NB4 (cell line): Measurements from ENCODE around the gene FOXF1.
A peak's percentile ranks its signal among the peaks of the same experiment; 100 is the strongest.

Experiments used
- DNase-seq: peaks from one replicate; pipeline ENCODE4 v3.0.0; 2010; ENCODE audit warnings: low read depth
- H3K4me3 ChIP-seq: one replicate; pipeline ENCODE4 v1.5.1; 2011; ENCODE audit warnings: mild to moderate bottlenecking, low read depth, low read length, moderate library complexity
- CTCF ChIP-seq: IDR thresholded peaks from one replicate; pipeline ENCODE4 v1.5.1; 2012; ENCODE audit warnings: low read depth, low read length
- MAX ChIP-seq: IDR thresholded peaks from 2 replicates; pipeline ENCODE4 v1.6.1; 2011; ENCODE audit warnings: low read depth, low read length
- MYC ChIP-seq: IDR thresholded peaks from 2 replicates; pipeline ENCODE4 v1.6.1; 2011; ENCODE audit warnings: low read depth, low read length
- POLR2A ChIP-seq: IDR thresholded peaks from 2 replicates; pipeline ENCODE4 v1.6.1; 2011; ENCODE audit warnings: mild to moderate bottlenecking; ENCODE audit not compliant: insufficient read length; ENCODE audit errors: extremely low read depth

The FOXF1 gene

GRCh38 chr16:86508947-86509758, 1.2 kb upstream of the FOXF1 start:
- DNase-seq: peak; percentile 43
- no peak for TF ChIP-seq MYC
- no peak for TF ChIP-seq CTCF
- TF ChIP-seq POLR2A: no peak
- TF ChIP-seq MAX: no peak
- H3K4me3 ChIP-seq: no peak overlapping the region

GRCh38 chr16:86509759-86510464, 415 bp upstream of the FOXF1 start:
- TF ChIP-seq MAX: no peak
- no peak for TF ChIP-seq CTCF
- TF ChIP-seq MYC: no peak
- TF ChIP-seq POLR2A: no peak
- peak; percentile 55 for DNase-seq

GRCh38 chr16:86511317-86512161, 1.2 kb downstream of the FOXF1 start:
- TF ChIP-seq POLR2A (no peak), MYC (no peak), CTCF (no peak), MAX (no peak)
- DNase-seq: no peak
- H3K4me3 ChIP-seq: no peak overlapping the region

More at GRCh38 chr16:86509759-86510464, 415 bp upstream of the FOXF1 start:
- no peak overlapping the region for H3K4me3 ChIP-seq

GRCh38 chr16:86512301-86512859, 2.1 kb downstream of the FOXF1 start:
- DNase-seq: no peak
- TF ChIP-seq MAX: no peak
- no peak for TF ChIP-seq MYC
- no peak for TF ChIP-seq CTCF
- TF ChIP-seq POLR2A: no peak
- H3K4me3 ChIP-seq: no peak overlapping the region

DNA sequence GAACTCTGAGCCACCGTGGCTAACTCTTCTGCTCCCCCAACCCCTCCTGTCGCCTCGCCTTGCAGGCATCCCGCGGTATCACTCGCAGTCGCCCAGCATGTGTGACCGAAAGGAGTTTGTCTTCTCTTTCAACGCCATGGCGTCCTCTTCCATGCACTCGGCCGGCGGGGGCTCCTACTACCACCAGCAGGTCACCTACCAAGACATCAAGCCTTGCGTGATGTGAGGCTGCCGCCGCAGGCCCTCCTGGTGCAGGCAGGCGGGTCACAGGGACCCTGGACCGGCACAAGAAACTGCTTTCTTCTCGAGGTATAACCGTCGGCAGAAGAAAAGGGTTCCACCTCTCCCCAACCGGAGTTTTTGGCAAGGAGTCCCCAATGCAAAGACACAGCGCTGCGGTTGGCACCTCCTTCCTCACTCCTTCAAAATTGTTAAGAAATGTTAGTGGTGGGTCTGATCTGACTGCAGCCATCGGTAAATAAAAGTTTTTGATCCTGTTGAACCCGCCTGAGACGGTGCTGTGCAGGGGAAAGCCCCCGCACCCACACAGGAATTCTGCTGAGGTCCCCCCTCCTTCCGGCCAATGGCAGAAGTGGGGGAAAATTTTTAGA, 2.6 kb downstream of the FOXF1 start:
- DNase-seq: no peak
- TF ChIP-seq POLR2A: no peak
- TF ChIP-seq MYC: no peak
- TF ChIP-seq MAX: no peak
- TF ChIP-seq CTCF: no peak
- H3K4me3 ChIP-seq: no peak overlapping the region
